GM12891 (cell line): ENCODE results near the gene KRTAP20-3.

ENCODE experiments used
- PAX5 ChIP-seq: IDR thresholded peaks from 2 replicates; pipeline ENCODE4 v1.6.1; 2011; ENCODE audit warnings: low read length, moderate library complexity, mild to moderate bottlenecking; ENCODE audit not compliant: insufficient read depth, severe bottlenecking
- POLR2A ChIP-seq: IDR thresholded peaks from 2 replicates; pipeline ENCODE4 v1.6.1; 2011; ENCODE audit warnings: low read depth, low read length, control low read depth
- POLR2AphosphoS5 ChIP-seq: IDR thresholded peaks from 2 replicates; pipeline ENCODE4 v1.6.1; 2011; ENCODE audit warnings: low read depth, low read length, control low read depth
- POU2F2 ChIP-seq: IDR thresholded peaks from 2 replicates; pipeline ENCODE4 v1.6.1; 2011; ENCODE audit warnings: low read depth, mild to moderate bottlenecking, control low read depth, low read length, moderate library complexity
- SPI1 ChIP-seq: IDR thresholded peaks from 2 replicates; pipeline ENCODE4 v1.6.1; 2011; ENCODE audit warnings: low read depth, low read length, control low read depth
- TAF1 ChIP-seq: IDR thresholded peaks from 2 replicates; pipeline ENCODE4 v1.6.1; 2011; ENCODE audit warnings: low read depth, low read length, control low read depth

GRCh38 chr21:30634906-30635305 lies 7.8 kb upstream of the KRTAP20-3 start, which contains the start of gene KRTAP20-2:
- TF ChIP-seq TAF1 (no peak), POLR2AphosphoS5 (no peak), POLR2A (no peak), PAX5 (no peak), SPI1 (no peak), POU2F2 (no peak)
